Stimulated activated CD4-positive, alpha-beta T cell treated with anti-CD3 and anti-CD28 coated beads, Interleukin-4, amount 100 ng/mL, for 24 hours (primary cell): ENCODE data around the gene STARD3.
"Not testable (repeated sequence)": the region's sequence is repeated elsewhere in the genome, so short reads cannot be mapped to it uniquely, and the experiment has no call there.

ENCODE experiments used
- DNase-seq: peaks from one replicate; pipeline ENCODE4 v3.0.0-alpha.2; 2020

The STARD3 gene

DNA sequence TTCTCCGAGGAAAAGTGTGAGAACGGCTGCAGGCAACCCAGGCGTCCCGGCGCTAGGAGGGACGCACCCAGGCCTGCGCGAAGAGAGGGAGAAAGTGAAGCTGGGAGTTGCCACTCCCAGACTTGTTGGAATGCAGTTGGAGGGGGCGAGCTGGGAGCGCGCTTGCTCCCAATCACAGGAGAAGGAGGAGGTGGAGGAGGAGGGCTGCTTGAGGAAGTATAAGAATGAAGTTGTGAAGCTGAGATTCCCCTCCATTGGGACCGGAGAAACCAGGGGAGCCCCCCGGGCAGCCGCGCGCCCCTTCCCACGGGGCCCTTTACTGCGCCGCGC lies 62.8 kb downstream of the STARD3 start, which contains the start of gene ERBB2:
ERBB2 (plus strand) TSS at position 247 of the 330 bp plus-strand sequence. CDS start 175 bp downstream, outside the sequence.
- no peak for DNase-seq

DNA sequence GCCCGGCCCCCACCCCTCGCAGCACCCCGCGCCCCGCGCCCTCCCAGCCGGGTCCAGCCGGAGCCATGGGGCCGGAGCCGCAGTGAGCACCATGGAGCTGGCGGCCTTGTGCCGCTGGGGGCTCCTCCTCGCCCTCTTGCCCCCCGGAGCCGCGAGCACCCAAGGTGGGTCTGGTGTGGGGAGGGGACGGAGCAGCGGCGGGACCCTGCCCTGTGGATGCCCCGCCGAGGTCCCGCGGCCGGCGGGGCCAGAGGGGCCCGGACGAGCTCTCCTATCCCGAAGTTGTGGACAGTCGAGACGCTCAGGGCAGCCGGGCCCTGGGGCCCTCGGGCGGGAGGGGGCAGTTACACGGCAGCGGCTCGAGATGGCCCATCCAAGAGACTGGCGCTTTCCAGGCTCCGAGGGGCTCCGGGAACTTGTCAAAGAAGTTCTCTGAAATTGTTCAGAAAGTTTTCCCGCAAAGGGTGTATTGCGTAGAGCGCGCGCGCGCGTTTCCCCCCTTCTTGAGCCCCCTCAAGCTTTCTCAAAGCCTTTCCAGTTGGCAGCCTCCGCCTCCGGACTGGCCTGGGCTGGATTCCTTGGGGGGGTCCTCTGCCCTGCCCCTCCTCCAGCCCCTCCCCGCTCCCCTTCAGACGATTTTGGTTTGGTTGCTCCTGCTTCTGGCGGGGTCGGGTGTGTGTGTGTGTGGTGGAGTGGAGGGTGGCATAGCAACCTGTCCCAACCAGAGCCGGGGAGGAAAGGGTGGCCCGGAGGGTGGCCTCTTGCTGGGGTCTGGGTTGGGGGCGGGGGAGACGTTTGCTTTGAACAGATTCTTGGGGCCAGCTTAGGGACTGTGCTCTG lies 63.4 kb downstream of the STARD3 start:
- no peak for DNase-seq

DNA sequence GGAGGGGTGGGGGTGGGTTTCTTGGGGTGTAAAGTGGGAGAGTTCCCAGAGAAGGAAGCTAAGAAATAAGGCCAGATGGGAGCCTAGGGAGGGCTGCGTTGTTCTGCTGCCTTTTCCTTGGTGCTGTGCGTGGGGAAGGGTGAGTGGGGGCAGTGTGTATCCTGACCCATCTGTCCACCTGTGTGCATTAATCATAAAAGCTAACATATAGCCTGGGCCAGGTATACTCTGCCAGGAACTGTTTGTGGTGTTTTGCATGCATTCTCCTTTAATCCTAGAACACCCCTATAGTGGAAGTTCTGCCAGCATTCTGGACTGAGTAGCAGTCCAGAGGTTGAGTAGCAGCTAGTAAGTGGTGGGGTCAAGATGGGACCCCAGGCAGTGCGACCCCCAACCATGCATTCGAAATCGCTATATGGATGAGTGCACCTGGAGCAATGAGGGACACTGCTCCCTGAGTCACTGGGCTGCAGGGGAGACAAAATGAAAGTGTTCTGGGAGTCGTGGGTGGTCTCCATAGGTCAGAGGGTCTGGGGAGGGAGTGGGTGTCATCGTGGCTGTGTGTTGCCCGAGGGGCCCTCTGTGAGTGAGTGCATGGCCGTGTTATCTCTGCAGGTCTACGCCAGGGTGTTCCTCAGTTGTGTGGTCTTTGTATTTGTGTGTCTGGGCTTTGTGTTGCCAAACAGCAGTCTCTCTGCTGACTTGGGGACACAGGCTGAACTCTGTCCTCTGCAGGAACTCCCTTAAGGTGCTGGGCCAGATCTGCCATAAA lies 64.3 kb downstream of the STARD3 start:
- DNase-seq = no peak

DNA sequence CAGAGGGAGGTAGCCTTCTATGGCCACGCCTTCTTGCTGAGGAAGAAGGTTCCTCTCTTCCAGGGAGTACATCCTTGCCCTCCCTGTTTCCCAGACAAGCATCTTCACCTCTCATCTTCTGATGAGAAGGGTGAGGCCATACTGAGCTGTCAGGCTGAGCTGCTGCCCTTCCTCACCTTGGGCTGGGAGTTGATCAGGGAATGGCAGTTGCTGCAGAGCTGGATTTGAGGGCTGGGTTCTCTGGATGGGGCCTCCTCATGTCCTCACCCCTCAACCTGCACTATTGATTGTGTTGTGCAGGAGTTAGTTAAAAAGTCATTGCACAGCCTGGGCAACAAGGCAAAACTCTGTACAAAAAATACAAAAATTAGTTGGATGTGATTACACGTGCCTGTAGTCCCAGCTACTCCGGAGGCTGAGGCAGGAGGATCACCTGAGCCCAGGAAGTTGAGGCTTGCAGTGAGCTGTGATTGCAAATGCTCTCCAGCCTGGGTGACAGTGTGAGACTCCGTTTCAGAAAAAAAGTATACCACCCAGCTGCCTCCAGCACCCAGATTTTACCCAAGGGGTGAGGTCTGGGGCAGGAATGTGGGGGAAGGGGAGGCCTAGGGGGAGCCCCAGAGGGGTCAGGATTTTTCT lies 65.0 kb downstream of the STARD3 start:
- no peak for DNase-seq

DNA sequence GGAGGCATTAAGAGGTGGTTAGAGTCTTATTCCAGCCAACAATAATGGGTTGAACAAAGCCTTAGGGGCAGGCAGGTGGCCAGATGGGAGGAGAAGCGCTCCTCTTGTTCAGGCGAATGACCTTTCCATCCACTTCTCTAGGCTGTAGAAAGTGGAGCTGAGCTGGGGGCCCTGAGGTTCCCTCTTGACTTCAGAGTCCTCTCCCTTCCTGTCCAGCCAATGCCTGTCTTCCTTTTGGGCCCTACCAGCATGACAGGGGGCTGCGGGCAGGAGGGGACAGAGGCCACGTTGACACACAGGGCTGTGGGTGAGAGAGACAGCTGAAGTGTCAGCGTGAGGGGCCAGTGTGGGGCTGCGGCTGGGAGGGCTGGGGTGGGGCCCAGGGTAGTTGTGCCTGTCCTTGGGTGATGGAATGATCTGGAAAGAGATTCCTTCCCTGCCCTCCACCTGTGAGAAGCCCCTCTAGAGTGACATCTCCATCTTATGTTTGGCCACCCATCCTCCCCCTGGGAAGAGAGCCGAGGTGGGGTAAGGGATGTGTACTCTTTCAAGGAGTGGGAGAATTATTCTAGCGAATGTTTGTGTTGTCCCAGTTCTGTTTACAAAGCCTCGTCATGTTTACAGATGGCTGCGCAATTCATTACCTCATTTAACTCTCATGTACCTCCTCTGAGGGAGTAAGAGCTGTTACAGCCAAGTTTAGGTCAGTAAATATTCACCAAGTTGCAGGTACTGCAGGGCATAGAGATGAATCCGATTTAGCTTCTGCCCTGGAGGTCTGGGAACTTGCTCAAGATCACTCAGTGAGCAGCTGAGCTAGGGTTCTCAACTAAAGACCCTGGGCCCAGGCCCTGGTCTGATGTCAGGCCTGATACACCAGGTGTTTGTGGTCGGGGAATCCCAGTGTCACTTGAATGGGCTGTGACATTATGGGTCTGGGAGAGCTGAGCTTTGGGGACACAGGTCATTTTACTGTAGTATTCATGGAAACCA lies 66.3 kb downstream of the STARD3 start:
- no peak for DNase-seq

DNA sequence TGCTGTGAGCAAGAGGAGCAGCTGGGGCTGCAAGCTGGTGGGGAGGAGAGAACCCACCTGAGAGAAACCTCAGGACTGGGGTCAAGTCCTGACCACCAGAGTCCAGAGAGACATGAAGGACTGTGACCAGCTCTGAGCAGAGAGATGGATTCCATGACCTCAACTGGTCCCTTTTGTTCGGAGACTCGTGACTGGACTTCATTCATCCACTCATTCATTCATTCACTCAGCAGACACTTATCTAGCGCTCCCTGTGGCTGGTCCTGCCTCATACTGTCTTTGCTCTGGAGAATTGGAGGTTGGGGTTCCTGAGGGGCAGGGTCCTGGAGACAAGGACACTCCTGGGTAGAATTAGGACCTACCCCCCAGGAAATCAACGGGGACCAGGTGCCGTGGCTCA lies 67.0 kb downstream of the STARD3 start:
- no peak for DNase-seq

DNA sequence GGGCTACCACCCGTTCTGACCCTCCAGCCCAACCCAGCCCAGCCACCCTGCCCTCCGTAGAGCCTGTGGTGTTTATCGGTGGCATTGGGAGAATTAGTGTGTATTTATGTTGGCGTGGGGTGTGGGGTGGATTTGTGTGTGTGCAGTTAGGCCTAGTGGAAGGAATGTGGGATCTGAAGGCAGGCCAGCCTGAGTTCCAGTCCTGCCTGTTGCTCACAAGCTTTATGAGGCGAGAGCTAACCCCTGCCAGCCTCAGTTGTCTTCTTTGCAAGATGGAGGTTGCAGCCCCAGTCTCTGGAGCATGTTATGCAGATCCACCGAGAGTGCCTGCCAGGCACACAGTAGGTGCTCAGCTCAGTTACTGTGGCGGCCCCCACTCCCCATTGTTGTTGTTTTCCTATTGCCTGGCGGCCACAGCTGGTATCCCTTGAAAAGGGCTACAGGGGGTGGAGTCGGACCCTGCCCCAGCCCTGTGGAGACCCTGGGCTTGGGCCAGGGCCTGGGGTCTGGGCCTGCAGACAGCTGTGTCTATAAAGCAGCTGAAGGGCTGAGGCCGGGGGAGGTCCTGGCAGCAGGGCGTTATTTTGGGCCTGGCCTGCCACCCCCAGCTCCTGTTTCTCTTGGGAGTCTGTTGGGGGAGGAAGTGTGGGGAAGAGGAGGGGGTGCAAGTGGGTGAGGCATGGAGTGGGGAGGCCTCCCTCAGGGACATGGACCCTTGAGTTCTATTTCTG lies 68.0 kb downstream of the STARD3 start:
- no peak for DNase-seq

DNA sequence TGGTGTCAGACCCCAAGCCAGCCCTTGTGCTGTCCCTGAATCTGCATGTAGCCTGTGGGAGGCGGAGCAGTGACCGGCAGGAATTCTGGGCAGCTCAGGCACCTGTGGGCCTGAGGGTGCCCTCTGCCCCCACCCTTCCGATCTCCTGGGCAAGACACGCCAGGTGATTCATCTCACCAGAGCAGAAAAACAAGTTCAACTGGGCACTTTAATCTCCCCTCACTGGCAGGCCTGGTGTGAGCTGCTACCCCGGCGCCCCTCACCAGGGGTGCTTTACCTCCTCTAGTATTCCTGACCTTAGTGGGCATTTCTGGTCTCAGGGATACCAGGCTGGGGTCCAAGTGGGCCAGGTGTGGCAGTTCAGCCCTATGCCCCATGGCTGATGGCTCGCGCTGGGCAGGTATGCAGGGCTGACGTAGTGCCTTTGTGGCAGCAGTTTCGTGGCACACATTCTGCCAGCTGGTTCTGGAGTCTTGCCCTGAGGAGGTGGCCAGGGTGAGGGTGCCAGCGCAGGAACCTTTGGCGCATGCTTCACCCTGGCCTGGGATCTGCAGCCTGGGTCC lies 68.9 kb downstream of the STARD3 start:
- no peak for DNase-seq

DNA sequence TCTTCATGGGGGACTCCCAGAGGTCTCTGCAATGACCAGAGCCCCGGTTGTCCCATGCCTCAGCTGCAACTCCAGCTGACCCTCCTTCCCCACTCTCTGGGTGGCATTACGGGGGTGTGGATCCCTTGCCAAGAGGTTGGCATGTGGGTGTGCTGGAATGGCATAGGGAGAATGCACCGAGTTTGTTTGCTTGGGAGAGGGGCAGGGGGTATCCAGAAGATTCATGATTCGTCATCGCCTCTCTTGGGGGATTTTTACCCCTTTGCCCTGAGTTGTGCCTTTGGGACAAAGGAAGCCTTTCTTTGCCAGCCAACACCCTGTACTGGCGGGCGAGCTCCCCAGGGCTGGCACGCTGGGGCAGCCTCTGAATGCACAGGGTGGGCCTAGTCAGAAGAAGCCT lies 69.4 kb downstream of the STARD3 start:
- no peak for DNase-seq

DNA sequence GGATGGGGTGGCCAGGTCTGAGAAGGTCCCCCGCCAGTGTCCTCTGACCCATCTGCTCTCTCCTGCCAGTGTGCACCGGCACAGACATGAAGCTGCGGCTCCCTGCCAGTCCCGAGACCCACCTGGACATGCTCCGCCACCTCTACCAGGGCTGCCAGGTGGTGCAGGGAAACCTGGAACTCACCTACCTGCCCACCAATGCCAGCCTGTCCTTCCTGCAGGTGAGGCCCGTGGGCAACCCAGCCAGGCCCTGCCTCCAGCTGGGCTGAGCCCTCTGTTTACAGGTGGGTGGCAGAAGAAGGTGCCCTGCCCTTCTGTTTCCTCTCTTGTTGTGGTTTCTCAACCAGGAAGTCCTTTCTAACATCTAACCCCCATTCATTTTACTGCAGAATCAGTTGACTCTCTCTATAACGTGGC lies 70.0 kb downstream of the STARD3 start:
- DNase-seq = no peak

DNA sequence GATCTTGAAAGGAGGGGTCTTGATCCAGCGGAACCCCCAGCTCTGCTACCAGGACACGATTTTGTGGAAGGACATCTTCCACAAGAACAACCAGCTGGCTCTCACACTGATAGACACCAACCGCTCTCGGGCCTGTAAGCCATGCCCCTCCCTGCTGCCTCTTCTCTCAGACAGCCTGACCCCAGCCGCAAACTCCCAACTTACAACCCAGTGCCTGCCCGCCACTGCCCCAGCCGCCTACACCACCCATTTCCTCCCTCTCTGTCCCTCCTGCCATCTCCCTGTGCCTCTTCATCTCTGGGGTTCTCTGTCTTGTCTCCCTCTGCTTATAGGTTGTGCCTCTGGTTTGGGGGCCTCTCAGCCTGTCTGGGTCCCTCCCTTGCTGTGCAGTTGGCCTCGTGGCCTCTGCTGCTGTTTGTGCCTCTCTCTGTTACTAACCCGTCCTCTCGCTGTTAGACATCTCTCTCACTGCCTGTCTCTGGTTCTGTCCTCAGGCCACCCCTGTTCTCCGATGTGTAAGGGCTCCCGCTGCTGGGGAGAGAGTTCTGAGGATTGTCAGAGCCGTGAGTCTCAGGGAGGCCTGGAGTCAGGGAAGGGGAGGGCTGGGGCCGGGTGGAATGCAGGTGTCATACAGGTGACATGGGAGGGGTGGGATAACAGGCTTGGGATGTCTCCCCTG lies 72.5 kb downstream of the STARD3 start:
- no peak for DNase-seq

DNA sequence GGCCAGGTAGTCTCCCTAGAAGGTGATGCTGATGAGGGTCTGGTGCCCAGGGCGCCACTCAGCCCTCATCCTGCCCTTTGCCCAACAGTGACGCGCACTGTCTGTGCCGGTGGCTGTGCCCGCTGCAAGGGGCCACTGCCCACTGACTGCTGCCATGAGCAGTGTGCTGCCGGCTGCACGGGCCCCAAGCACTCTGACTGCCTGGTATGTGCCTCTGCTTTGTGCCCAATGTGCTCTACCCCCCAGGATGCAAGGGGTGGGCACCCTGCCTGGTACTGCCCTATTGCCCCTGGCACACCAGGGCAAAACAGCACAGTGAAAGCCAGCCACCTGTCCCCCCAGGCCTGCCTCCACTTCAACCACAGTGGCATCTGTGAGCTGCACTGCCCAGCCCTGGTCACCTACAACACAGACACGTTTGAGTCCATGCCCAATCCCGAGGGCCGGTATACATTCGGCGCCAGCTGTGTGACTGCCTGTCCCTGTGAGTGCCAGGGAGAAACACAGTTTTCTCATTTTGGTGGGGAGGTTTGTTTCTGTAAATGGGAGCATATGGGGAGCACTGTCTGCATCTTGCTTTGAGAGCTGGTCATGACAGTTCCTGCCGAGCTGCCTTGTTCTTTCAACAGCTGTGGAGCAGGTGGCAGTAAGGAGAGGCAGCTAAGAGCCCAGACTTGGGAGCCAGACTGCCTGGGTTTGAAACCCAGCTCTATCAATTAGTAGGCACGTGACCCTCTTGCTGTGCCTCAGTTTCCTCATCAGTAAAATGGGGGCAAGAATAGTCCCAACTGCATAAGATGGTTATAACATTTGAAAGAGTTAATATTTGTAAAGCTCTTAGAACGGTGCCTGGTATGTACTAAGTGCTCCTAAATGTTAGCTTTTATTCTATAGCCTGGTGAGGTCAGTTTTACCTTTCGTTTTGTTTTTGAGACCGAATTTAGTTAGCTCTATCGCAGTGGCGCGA lies 73.3 kb downstream of the STARD3 start:
- DNase-seq = no peak

DNA sequence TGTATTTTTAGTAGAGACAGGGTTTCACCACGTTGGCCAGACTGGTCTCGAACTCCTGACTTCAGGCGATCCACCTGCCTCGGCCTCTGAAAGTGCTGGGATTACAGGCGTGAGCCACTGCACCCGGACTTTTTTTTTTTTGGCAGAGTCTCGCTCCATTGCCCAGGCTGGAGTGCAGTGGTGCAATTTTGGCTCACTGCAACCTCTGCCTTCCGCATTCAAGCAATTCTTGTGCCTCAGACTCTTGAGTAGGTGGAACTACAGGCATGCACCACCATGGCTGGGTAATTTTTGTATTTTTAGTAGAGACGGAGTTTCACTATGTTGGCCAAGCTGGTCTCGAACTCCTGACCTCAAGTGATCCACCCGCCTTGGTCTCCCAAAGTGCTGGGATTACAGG lies 74.1 kb downstream of the STARD3 start:
- not testable (repeated sequence) for DNase-seq

DNA sequence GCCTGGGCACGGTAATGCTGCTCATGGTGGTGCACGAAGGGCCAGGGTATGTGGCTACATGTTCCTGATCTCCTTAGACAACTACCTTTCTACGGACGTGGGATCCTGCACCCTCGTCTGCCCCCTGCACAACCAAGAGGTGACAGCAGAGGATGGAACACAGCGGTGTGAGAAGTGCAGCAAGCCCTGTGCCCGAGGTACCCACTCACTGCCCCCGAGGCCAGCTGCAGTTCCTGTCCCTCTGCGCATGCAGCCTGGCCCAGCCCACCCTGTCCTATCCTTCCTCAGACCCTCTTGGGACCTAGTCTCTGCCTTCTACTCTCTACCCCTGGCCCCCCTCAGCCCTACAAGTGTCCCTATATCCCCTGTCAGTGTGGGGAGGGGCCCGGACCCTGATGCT lies 74.9 kb downstream of the STARD3 start:
- DNase-seq = no peak
